ENCODE data around the gene ASB16. TPM values are rescaled to one million over a fixed set of nuclear protein-coding genes. Genes with fewer than 3 reads are reported as not detected.
A peak's percentile ranks its signal among the peaks of the same experiment; 100 is the strongest.

ASB16 gene
- total RNA-seq, 4 donors from 2014 or later: 0.19 TPM; not detected in 3

DNA sequence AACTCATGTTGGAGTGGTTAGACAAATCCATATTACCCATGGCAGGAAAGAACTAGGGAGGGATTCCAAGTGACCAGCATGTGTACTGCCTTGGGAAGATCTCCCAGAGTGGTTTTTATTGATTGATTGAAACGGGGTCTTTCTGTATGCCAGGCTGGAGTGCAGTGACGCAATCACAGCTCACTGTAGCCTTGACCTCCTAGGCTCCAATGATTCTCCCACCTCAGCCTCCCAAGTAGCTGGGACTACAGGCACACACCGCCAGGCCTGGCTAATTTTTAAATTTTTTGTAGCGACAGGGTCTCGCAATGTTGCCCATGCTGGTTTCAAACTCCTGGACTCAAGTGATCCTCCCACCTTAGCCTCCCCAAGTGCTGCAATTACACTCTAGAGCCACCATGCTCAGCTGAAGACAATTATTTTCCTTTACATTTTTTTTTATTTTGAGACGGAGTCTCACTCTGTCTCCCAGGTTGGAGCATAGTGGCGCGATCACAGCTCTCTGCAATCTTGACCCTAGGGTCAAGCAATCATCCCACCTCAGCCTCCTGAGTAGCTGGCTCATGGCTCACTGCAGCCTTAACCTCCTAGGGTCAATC is 13.8 kb downstream of the ASB16 start:
- DNase-seq (ENCODE audit: low spot score): no peak
- ATAC-seq (ENCODE audit: low FRiP score): no peak
- no peak for TF ChIP-seq CTCF (IDR thresholded peaks at IDR 0.05)

GRCh38 chr17:44186307-44187130 is 16.0 kb downstream of the ASB16 start, which contains the start of gene TMUB2:
Gene TMUB2 (plus strand): TSS chr17:44186972. CDS start chr17:44187709, 737 bp downstream.
- no peak for TF ChIP-seq CTCF (IDR thresholded peaks at IDR 0.05)
- ATAC-seq (ENCODE audit: low FRiP score): peak; percentile 95
- DNase-seq (ENCODE audit: low spot score): peak; percentile 95

- ATAC-seq (ENCODE audit: low FRiP score) (peak; percentile 69), DNase-seq (ENCODE audit: low spot score) (peak; percentile 59)
- TF ChIP-seq CTCF (IDR thresholded peaks at IDR 0.05): no peak
Measured at GRCh38 chr17:44187131-44187899, 16.8 kb downstream of the ASB16 start.

GRCh38 chr17:44188576-44189403 is 18.3 kb downstream of the ASB16 start:
- no peak for ATAC-seq (ENCODE audit: low FRiP score)
- DNase-seq (ENCODE audit: low spot score): no peak
- no peak for TF ChIP-seq CTCF (IDR thresholded peaks at IDR 0.05)

DNA sequence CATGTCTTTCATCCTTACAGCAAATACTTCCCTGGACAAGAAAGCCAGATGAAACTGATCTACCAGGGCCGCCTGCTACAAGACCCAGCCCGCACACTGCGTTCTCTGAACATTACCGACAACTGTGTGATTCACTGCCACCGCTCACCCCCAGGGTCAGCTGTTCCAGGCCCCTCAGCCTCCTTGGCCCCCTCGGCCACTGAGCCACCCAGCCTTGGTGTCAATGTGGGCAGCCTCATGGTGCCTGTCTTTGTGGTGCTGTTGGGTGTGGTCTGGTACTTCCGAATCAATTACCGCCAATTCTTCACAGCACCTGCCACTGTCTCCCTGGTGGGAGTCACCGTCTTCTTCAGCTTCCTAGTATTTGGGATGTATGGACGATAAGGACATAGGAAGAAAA is 20.0 kb downstream of the ASB16 start:
- ATAC-seq (ENCODE audit: low FRiP score): no peak
- no peak for TF ChIP-seq CTCF (IDR thresholded peaks at IDR 0.05)
- no peak for DNase-seq (ENCODE audit: low spot score)

GRCh38 chr17:44191369-44191768 is 20.9 kb downstream of the ASB16 start:
- DNase-seq (ENCODE audit: low spot score) (no peak), ATAC-seq (ENCODE audit: low FRiP score) (no peak)
- TF ChIP-seq CTCF (IDR thresholded peaks at IDR 0.05): no peak

Measured in omental fat pad (tissue), 4 donors.